ENCODE data around the gene SIM1.

Gene SIM1, protein sequence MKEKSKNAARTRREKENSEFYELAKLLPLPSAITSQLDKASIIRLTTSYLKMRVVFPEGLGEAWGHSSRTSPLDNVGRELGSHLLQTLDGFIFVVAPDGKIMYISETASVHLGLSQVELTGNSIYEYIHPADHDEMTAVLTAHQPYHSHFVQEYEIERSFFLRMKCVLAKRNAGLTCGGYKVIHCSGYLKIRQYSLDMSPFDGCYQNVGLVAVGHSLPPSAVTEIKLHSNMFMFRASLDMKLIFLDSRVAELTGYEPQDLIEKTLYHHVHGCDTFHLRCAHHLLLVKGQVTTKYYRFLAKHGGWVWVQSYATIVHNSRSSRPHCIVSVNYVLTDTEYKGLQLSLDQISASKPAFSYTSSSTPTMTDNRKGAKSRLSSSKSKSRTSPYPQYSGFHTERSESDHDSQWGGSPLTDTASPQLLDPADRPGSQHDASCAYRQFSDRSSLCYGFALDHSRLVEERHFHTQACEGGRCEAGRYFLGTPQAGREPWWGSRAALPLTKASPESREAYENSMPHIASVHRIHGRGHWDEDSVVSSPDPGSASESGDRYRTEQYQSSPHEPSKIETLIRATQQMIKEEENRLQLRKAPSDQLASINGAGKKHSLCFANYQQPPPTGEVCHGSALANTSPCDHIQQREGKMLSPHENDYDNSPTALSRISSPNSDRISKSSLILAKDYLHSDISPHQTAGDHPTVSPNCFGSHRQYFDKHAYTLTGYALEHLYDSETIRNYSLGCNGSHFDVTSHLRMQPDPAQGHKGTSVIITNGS

DNA sequence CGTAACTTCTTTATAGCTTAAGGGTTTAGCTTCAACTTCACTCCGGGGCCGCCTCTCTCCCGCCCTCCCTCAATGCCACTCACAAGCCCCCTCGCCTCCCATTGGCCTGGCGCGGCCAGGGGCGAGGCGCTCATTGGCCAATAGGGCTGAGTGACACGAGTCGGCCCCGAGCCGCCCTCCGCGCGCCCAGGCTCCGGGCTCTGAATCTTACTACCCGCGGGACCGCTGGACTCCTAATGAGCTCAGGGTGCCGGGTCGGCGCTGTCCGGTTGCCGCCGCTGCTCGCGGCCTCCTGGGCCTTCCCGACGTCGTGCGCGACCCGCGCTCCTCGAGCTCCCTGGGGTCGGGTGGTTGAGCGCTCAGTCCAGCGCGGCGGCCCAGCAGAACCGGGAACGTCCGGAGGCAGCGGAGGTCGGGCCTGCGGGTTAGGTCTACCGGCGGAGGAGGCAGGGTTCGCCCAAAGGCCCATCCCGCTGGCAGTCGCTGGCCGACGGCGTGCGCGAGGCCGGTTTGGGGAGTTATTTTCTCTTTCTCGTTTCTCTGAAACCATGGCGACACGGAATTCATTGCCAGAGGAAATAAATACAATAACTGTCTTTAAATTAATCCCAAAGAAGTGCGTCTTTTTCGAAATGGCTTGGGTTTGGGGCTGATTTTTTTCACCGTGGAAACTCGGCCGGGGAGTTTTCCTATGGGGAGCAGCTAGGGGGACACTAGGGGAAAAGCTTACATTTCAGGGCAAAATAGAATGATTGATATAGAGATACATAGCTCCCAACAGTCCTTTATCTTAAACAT is at the start of gene SIM1:
SIM1 (minus strand) TSS at position 19 of the 798 bp plus-strand sequence. CDS start 1,453 bp downstream, outside the sequence.
- DNase-seq, result no peak

DNA sequence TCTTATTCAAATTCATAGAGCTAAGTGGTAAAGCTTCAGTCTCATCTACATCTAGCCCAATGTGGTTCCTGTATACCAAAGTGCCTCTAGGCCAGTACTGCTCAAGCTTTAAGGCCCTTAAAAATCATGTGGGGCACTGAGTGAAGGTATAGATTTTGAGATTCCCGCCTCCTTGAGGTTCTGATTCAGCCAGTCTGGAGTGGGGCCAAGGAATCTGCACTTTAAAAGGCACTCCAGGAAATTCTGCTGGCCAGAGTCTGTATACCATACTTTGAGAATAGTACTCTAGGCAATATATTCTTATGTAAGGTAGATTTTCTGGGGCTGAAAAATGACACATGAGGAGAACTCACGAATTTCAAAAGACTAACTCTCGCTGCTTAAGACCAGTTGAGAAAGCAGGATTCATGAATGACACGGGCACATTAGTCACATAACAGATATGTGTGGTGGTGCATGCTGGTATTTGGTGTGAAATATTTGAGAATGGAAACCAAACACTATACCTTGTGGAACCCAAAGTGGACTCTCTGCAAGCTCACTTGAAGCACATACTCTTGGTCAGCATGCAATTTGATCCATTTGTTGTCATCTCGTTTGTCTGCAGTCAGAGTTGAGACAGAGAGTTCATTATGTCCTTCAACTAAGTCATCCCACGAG is 47.6 kb upstream of the SIM1 start:
- peak; percentile 77 for DNase-seq

DNA sequence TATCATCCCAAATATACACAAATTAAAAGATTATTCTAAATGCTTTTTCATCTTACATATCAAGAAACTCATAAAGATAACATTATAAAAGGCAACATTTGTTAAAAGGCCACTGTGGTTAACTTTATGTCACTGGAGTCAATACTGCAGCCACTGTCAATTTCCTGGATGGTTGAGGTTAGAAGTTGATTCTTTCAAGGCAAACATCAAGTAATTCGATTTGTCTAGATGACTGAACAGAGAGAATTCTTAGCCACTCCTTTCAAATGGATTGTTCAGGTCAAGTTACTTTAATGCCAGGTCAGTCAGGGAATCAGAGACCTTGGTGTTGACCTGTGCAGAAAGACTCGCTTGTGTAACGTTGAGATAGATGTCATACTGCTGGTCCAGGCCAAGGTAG is 44.4 kb upstream of the SIM1 start:
- no peak for DNase-seq

DNA sequence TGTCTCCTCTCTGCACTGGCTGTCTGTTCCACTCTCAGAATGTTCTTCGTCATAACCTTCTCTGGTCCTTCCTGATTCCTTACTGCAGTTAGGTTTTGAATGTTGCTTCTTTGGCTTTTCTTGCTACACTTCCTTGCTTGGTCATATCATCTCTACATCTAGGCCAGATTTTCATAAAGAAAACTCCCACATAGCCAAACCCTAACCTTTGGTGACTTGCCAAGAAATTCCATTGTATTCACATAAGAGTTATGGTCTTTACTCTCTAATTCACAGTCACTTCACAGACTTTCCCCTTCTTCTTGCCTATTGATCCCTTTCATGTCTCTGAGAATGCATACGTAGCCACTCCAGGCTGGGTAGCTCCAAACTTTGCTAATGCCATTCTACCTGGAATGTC is 41.9 kb upstream of the SIM1 start:
- DNase-seq, result peak; percentile 43

DNA sequence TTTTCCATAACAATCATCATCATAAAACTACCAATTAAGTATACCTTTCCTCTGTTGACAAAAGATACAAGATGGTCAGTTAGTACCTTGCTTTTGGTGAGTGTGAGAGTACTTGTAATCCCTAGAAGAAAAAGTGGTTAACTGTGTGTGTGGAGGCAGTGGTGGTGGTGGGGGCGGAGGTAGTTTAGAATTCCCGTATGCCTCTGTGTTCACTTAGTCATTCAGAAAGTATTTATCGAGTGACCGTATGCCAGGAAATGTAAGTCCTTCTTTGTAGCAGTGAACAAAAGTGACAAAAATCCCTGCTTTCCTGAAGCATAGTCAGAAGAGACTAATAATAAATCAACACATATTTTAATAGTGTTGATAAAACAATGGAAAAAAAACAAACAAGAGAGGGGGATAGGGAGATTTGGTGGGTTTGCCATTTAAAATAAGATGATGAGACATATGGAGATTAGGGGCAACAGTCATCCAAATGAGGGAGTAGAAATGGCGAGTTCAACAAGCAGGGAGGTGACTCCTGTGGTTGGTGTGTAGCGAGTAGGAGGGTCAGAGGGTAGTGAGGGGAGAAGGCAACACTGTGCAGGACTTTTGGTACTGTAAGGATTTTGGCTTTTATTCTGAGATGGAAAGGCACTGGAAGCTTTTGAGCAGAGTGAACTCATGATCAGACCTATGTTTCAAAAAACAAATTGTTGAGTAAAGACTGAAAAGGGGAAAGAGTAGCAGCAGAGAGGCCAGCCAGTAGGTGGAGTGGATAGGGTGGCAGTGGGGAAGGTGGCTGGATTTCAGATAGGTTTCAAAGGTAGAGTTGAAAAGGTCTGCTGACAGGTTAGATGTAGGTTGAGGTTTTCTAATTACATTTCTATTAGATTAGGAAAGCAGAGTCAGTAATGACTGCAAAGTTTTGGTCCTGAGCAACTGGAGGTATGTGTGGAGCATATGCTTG is 40.3 kb upstream of the SIM1 start:
- DNase-seq, result peak; percentile 75

DNA sequence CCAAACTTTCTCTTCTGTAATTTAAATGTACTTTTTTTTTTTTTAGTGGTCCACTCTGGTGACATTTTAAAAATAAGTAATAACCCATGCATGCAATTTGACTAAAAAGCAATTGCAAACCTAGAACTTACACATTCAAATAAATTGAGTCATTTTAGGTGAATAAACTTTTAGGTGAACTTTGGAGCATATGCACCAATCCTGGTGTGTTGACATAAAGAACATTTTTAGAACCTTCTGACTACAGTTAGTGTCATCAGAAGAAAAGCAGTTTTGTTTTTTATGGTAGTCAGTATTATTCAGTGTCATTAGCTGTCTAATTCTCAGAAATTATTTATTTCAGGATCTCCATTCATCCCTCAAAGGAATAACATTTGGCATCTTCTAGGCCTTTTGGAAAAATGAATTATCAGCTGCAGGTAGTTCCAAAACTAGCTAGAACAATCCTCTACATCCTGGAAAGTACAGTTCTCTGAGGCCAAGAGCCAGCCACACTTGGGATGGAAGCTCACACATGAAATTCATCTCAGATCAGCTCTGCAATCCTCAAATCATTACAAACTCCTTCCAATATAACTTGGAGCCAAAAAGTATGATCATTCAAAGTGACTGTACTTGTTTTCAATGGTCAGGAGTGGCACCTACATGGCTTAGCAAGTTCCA is 38.5 kb upstream of the SIM1 start:
- no peak for DNase-seq

DNA sequence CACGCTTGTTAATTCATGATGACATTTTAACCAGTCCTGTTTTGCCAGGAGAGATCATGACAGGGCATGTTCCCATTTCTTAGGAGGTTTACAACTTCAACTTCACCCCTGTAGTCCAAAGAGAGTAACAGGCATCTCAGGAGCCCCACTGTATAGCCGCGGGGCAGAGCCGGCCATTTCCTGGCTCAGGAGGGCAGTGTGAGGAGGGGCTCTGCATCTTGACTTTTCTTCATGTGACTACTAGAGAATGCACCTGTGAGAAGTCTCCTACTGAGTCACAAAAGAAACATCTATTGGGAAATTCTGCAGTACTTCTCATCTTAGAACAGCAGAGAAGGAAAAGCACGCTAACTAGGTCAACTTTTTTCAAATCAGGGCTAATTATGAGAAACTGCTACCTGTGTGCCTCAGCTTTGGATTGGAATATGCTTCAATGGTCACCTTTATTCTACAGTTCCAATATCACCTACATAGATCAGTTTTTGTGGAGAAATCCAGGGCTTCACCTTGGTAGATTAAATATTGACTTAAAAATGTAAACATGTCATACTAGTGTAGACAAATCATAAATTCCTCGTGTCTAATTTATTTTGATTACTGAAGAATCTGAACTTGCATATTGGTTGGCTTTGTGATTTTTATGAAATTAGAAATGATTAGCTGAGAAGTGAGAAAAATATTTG is 28.6 kb upstream of the SIM1 start:
- DNase-seq, result no peak

DNA sequence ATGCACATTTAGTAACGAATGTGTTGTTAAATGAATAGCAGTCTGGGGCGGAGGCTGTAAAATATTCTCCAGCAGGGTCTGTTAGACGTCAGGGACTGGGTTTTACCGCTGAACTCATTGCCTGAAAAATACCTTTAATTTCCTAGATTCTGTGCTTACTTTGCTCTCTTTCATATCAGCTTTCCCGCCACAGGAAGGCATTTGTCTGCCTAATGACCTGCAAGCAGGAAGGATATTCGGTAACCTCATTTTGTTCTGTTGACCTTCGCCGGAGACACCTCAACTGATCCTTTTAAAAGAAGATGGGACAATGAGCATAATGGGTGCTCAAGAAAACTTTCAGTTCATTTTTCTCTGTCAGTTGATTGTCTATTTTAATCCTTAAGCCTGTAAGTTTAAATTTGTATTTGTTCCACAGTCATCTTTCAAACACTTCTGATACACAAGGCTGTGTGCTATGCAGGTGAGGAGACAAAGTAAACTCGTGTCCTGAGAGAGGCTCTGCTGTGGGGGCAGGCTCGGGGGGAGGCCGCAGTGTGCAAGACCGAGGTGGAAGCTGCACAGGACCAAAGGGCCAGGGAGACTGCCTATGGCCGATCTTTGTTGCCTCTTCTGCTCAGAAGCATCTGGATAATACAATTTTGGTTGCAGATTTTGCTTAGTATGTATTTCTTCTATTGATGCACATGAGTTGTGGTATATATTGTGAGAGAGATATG is 27.4 kb upstream of the SIM1 start:
- no peak for DNase-seq

DNA sequence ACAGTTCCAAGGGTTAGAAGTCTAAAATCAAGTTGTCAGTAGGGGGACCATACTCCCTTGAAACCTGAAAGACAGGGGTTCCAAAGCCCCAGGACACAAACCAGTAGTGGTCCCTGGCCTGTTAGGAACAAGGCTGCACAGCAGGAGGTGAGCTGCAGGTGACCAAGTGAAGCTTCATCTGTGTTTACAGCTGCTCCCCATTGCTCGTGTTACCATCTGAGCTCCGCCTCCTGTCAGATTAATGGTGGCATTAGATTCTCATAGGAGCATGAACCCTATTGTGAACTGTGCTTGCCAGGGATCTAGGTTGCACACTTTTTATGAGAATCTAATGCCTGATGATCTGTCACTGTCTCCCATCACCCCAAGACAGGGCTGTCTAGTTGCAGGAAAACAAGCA is 25.3 kb upstream of the SIM1 start:
- DNase-seq, result no peak

DNA sequence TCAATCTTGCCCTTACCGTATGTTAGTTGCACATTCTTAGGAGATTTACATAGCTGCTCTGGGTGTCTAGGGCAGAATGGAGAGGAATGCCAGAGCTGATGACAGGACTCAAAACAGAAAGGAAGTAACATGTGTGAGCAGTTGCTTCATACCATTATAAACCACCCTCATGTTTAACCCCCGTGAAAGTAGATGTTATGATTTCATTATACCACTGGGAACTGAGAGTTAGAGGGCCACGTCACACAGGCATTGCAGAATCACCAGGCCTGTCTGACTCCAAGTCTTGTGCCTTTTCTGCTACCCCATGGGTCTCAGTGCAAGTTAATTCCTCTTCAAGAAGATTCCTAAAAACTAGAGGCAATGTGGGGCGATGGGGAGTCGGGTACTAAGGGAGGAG is 23.5 kb upstream of the SIM1 start:
- no peak for DNase-seq

DNA sequence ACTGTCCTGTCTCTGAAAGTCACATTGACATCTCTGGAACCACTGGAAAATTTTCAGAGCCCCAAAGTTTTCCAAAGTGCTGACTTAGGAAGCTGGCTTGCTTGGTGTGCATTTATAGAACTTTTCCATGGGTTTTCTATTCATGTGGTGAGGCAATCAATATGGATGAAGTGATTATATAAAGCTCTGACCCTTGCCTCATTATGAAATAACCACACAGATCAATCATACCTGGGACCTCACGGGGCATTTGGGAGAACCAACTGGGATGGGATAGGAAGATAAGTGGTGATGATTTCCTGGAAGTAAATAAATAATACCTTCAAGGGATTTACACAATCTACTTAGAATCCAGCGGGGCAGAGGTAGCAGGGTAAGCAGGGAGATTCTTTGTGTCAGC is 22.9 kb upstream of the SIM1 start:
- DNase-seq, result no peak

DNA sequence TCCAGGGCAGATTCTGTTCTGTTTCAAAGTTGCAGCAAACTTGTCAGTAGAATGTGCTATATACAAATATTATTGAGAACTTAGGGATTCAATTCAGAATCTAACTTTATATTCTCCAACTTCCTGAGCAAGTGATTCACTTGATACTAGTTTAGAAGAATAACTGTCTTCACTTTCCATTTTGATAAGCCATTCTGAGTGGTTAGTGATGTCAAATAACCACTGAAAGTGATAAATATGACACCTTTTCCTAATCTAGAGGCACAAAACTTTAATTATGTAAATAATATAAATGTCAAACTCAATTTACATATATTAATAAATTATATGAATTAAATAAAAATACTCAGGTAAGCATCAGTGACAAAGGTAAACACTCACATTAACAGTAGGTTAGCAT is 20.5 kb upstream of the SIM1 start:
- DNase-seq, result no peak

DNA sequence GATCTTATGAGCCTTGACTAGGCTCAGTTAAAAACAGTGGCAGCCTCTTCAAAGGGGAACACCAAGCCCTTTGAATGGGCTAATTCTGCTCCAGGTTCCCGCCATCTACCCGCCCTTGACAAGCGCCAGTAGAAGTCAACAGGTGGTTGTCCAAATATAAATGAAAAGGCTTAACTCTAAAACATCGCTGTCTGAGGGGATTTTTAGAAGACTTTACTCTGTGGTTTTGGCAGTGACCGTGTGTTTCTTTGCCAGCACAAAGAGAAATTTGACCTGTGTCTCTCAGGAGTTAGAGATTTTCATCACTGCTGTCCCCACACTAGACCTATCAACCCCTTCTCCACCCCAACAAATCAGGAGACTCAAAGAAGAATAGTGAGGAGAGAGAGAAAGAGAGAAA is 19.8 kb upstream of the SIM1 start:
- no peak for DNase-seq

DNA sequence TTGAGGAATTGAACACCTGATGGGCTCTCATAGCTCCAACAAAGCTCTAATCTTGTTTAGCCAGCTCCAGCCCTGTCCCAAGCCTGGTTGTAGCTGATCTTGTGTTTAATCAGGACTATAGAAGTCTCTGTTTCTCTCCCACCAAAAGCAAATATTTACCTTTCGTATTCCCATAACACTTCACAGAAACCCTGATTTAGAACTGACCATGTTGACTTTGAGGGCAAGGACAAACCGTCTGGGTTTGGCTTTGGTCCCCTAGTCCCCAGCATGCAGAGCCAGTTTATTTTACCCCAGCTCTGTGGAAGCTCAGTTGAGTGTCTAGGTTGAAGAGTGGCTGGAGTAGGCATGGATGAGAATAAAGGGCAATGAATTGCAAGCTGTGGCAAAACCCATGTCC is 18.0 kb upstream of the SIM1 start:
- no peak for DNase-seq

DNA sequence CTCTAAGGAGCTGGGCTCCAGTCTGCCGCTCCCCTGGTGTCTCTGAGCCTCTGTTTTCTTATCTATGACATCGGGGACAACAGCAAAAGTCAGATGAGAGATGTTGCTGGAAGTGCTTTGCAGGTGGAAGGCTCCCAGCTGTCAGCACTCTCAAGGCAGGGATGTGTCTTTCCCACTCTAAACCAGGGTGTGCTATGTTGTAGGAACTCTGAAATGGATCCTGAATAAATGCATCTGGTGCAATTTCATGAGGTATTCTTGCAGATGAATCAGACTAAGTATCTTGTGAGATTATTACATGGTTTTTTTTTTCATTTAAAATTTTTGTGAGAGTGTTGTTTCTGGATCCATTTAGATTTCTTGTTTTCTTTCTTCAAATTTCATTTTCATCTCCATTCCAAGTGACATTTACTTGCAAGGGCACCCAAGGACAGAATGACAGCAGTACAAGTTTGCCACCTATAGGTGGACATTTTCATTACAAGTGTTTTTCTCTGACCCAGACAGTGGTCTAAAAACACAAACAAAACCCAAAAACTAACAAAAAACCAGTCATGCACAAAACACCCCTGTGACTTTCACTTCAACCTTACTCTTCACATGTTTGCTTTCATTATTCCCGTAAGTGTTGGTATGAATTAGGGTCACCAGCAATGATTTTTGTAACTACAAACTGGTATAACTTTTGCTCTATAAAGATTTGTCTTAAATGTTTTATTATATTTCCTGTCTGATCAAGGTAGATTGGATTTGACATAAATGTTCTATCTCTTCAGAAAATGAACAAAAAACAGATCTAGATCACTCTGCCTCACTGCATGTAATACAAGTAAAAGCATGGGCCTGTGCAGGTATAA is 14.7 kb upstream of the SIM1 start:
- DNase-seq, result no peak

DNA sequence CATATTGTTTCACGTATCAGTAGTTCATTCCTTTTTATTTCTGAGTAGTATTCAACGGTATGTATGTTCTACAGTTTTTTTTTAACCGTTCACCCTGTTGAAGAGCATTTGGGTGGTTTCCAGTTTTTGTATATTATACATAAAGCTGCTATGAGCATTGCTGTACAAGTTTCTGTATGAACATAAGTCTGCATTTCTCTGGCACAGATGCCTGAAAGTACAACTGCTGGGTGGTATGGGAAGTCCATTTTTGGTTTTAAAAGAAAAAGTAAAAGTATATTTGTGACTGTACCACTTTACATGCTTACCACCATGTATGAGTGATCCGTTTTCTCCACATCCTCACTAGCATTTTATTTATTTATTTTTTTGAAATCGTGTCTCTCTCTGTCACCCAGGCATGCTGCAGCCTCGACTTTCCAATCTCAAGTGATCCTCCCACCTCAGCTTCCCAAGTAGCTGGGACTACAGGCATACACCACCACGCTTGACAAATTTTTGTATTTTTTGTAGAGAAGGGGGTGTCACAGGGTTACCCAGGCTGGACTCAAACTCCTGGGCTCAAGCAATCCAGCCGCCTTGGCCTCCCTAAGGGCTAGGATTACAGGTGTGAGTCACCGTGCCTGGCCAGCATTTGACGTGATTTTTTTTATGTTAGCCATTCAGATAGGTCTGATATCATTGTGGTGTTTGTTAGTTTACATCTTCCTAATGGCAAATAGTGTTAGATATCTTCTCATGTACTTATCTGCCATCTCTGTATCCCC is 11.0 kb upstream of the SIM1 start:
- DNase-seq, result peak; percentile 51

DNA sequence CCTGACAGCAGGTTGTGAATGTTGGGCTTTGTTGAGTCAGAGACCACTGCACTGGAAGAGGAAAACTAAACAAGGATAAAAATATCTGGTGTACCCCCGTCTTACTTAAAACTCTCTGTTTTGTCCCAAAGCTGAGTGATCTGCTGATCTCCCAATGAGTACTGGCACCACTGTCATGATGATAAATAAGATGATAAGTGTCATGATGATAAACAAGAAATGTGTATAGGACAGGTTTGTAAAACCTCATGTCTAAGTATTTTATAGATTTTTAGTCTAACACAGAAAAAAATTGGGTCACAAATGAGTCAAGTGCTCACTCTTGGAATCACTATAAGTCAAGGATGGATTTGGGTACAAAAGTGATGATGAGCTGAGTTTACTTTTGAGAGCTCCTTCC is 8.5 kb upstream of the SIM1 start:
- DNase-seq, result no peak

DNA sequence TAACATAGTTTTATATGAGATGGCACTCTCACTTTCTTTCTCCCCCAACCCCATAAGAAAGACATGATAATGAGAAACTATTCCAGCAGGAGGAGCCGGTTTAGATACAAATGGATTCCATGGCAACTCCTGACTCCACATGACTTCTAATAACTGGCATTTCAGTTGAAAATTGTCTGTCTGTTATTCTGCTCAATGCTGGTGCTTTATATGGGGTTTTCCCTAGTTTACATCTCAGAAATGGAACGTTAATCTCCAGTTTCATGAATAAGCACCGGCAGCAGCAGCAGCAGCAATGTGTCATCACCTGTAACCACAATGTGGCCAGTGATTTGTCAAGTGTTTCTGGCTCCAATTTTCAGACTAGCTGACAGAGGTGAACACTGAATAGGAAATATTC is 8.0 kb upstream of the SIM1 start:
- peak; percentile 79 for DNase-seq

Measured in NCI-H226 (cell line).